GM19025 (cell line): ENCODE results near the gene NUTM2F.
A peak's percentile ranks its signal among the peaks of the same experiment; 100 is the strongest.
"Not testable (repeated sequence)": the region's sequence is repeated elsewhere in the genome, so short reads cannot be mapped to it uniquely, and the experiment has no call there.

ENCODE experiments used
- ATAC-seq: cut with Tn5 transposase; IDR thresholded peaks from one replicate; pipeline ENCODE4 v1.9.1; 2021; ENCODE audit warnings: mild to moderate bottlenecking, low read depth, moderate library complexity; ENCODE audit not compliant: unreplicated experiment

The NUTM2F gene

GRCh38 chr9:94328544-94328943 is at the start of gene NUTM2F:
Gene NUTM2F (minus strand): TSS chr9:94328644. CDS start chr9:94328623, 21 bp downstream.
- not testable (repeated sequence) for ATAC-seq

- peak; percentile 47 for ATAC-seq
These were observed 46.8 kb upstream of the NUTM2F start for GRCh38 chr9:94375197-94375596.

- peak; percentile 85 for ATAC-seq
These were observed 46.0 kb upstream of the NUTM2F start for GRCh38 chr9:94374176-94375056.

- not testable (repeated sequence) for ATAC-seq
These were observed 45.3 kb upstream of the NUTM2F start for GRCh38 chr9:94373779-94374175.

GRCh38 chr9:94370266-94370665 is 41.8 kb upstream of the NUTM2F start:
- ATAC-seq: not testable (repeated sequence)

GRCh38 chr9:94364093-94364614 is 35.7 kb upstream of the NUTM2F start:
- not testable (repeated sequence) for ATAC-seq

GRCh38 chr9:94357158-94357557 is 28.7 kb upstream of the NUTM2F start:
- ATAC-seq: not testable (repeated sequence)

- not testable (repeated sequence) for ATAC-seq
These were observed 23.7 kb upstream of the NUTM2F start for GRCh38 chr9:94351901-94352723.

- not testable (repeated sequence) for ATAC-seq
These were observed 20.3 kb upstream of the NUTM2F start for GRCh38 chr9:94348754-94349153.

- not testable (repeated sequence) for ATAC-seq
These were observed 19.0 kb upstream of the NUTM2F start for GRCh38 chr9:94347451-94347850.

GRCh38 chr9:94341703-94342102 is 13.3 kb upstream of the NUTM2F start:
- not testable (repeated sequence) for ATAC-seq

- not testable (repeated sequence) for ATAC-seq
These were observed 12.3 kb upstream of the NUTM2F start for GRCh38 chr9:94340750-94341149.

GRCh38 chr9:94339657-94340056 is 11.2 kb upstream of the NUTM2F start:
- ATAC-seq: not testable (repeated sequence)

GRCh38 chr9:94338723-94339122 is 10.3 kb upstream of the NUTM2F start:
- not testable (repeated sequence) for ATAC-seq

GRCh38 chr9:94336445-94336844 is 8.0 kb upstream of the NUTM2F start:
- not testable (repeated sequence) for ATAC-seq

DNA sequence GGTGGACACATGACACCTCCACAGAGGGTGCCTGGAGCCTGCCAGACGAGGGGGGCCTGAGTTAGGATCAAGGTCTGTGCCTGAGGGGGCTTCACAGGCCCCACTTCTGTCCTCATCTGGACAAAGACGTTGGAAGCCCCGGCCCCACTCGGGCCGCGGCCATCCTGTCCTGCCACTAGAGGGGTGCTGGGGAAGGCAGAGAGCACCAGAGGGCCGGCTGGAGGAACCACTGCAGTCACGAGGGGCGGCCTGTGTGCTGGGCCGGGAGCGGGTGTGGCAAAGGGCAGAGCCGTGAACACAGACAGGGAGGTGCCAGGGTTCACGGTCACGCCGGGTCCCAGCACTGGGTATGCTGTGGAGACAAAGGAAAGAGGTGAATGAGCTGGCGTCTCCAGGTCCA is 2.9 kb downstream of the NUTM2F start:
- not testable (repeated sequence) for ATAC-seq

DNA sequence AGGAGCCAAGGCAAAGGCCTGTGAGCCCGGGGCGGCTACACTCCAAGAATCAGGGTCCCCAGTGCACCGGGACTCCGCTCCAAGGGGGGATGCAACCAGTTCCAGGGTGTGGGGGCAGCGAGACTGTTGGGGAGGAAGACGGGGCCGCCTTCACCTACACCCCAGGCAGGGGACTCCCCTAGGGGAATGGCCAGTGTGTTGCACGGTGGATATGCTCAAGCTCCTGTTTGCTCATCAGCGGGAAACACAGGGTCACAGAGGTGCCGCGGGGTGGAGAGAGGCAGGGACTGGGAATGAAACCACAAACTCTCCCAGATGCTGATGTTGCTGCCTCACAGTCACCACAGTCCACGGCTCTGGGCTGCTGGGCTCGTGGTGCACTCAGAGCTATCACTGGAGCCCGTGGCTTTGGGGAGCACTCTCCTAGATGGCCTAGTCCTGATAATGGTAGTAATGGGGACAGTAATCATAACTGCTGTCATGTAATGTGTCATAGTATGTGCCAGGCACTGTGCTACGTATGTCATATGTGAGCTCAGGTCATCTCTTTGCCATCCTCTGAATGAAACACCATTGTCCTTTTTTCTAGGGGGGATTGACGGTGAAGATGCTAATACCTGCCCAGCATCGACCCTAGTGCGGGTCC is 5.2 kb downstream of the NUTM2F start:
- not testable (repeated sequence) for ATAC-seq

DNA sequence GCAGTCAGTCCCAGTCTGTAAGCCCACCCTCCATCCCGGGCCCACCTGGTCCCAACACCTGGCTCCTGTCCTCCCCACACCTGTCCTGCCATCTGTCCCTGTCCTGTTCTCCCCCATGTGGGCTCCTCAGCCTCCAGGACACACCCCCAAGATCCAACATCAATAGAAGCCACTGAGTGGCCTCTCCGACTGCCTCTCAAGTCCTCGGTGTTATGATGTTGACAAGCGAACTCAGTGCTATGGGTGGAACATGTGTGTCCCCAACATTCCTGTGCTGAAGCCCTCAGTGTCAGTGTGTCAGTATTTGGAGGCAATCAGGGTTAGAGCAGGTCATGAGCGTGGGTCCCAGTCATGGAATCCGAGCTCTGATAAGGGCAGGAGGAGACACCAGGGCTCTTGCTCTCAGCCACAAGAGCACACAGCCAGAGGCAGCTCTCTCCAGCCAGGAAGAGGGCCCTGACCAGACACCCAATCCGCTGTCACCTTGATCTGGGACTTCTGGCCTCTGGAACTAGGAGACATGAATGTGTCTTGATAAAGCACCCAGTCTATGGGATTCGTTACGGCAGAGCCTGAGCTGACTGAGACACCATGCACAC is 6.0 kb downstream of the NUTM2F start:
- not testable (repeated sequence) for ATAC-seq

- not testable (repeated sequence) for ATAC-seq
These were observed 10.3 kb downstream of the NUTM2F start for GRCh38 chr9:94317949-94318657.
